H1 (cell line): Measurements from ENCODE around the gene LRP8.

Experiments used
- CTCF ChIP-seq, 3 experiments: IDR thresholded peaks; 1 replicate in 2 of 3; 2 replicates in 1 of 3; pipeline versions ENCODE4 v1.5.1 to v1.6.1; 2011; ENCODE audit warnings: low read length in 3 of 3, mild to moderate bottlenecking in 3 of 3, inconsistent platforms in 2 of 3, low read depth in 1 of 3, moderate library complexity in 1 of 3; ENCODE audit not compliant: insufficient read depth in 1 of 3; ENCODE audit errors: control extremely low read depth in 1 of 3
- EZH2 ChIP-seq: fragments of 200-600 bp; sonication (generic); IDR thresholded peaks from 2 replicates; pipeline ENCODE4 v1.7.1; 2012; ENCODE audit warnings: low read depth, mild to moderate bottlenecking, moderate library complexity, low read length, inconsistent platforms; ENCODE audit not compliant: severe bottlenecking
- MAX ChIP-seq: IDR thresholded peaks from 2 replicates; pipeline ENCODE4 v1.6.1; 2012; ENCODE audit warnings: inconsistent platforms
- NRF1 ChIP-seq: IDR thresholded peaks from 2 replicates; pipeline ENCODE4 v1.6.1; 2011; ENCODE audit warnings: mild to moderate bottlenecking, low read depth, low read length, improper control_type of control experiment
- POLR2A ChIP-seq, 2 experiments: IDR thresholded peaks; 1 replicate in 1 of 2; 2 replicates in 1 of 2; pipeline ENCODE4 v1.6.1; 2011; ENCODE audit warnings: low read depth in 2 of 2, low read length in 2 of 2, mild to moderate bottlenecking in 2 of 2; ENCODE audit errors: control extremely low read depth in 1 of 2

- no peak for TF ChIP-seq MAX
- TF ChIP-seq EZH2: no peak
- TF ChIP-seq CTCF (IDR thresholded peaks at IDR 0.05; ENCODE audit: control extremely low read depth in 1 of 3, insufficient read depth in 1 of 3, low read depth in 1 of 3, low read length in 3 of 3): peak; percentile 38 to 58 (median 52)
- TF ChIP-seq NRF1: no peak
- no peak for TF ChIP-seq POLR2A (IDR thresholded peaks at IDR 0.05; ENCODE audit: control extremely low read depth in 1 of 2, low read depth in 2 of 2, low read length in 2 of 2)
Measured at GRCh38 chr1:53362851-53363642, 35.2 kb upstream of the LRP8 start.
